ENCODE data around the gene ATP9B.

ATP9B gene

DNA sequence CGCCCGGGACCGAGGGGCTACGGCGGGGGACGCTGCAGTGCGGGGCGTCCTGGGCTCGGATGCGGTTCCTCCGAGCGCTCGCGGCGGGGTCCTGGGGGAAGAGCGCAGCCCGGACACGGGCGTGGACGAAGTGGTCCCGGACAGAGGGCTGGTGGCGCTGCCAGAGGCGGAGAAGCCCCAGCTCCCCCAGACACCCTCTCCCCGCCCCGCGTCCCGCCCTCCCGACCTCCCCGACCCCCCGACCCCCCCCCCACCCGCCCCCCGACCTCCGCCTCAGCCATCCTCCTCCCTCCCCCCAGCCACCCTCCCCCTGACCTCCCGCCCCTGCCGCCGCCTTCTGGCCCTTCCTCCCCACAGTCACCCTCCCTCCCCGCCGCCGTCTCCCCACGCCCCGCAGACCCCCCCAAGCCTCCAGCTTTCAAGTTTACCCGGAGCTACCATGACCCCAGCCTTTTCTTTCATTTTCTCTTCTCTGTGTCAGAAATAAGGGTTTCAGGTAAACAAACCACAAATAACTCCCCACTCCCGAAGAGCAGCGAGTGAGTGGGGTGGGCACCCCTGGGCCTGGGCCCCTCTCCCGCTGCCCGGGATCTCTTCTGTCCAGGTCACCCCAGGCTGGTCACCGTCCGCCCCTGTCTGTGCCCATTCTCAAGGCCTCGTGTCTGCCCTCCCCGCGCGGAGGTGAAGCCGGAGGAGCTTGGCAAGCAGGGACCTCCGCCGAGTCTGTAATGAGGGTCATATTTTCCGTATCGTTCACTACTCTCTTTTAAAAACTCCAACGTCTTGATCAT is 331.6 kb downstream of the ATP9B start:
- no peak for DNase-seq

GRCh38 chr18:79401494-79402208 is 332.5 kb downstream of the ATP9B start:
- no peak for DNase-seq

- DNase-seq, result no peak
Observed at GRCh38 chr18:79402209-79402576, 333.0 kb downstream of the ATP9B start.

DNA sequence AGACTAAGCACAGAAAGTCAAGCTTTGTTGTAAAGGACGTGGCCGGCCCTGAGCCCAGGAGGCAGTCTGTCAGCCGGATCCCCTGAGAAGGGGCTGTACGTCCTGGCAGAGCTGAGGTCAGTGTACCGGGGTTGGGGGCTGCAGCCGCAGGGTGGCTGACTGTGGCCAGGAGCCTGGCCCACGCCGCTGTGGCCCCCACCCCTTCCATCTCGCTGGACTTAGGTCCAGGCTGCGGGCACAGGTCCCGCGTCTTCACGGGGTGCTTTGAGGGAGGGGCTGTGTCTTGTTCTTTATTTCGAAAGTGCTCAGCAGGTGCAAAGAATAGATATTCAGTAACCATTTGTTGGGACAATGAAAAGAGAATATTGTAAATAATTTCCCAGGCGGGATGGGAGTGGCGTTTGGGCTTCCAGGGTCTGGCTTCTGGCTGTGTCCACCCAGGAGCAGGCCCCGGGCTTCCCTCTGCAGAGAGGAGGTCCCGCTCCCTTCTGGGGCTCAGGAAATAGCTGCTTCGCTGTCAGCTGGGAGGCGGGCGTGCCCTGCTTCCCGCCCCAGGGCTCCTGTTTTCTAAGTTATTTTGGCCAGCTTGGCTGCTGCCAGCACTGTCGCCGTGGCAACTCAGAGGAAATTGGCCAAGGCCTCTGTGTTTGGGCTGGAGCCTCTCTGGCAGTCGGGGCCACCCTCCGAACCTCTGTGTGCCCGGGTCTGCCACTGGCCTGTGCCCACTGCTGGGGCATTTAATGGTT is 334.0 kb downstream of the ATP9B start:
- peak; percentile 85 for DNase-seq

DNA sequence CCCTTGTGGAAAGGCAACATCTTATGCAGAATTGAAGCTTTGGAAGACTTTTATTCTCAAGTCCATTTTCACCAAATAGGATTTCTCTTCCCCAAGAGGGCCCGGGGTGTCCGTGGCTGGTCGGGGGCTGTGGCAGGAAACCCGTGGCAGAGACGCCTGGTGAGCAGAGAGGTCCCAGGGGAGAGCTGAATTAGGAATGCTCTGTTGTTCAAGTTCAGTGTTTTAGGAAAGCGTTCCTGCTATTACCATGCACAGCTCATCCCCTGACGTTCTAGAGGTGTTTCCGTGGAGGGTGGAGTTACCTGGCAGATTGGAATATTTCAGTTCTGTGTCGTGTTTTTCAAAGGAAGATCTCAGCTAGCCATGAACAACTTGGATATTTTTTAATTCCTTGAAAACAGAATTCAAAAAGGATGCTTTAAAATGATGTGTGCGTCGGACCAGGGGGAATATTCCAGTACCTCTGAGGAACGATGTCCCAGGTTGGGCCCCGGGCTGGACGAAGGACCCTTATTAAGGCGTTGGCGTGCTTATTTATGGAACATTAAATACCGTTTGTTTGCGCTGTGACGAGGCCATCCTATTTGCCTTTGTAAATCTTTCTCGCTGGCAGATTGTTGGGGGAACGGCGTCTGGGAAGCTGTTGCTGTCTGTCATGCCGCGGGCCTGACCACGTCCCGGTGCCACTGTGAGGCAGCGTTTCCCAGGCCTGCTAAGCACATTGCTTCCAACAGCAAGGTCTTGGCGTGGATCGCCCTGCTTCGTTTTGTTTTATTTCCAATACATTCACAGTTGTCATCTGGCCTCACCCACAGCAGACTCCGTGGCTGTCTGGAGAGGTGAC is 334.8 kb downstream of the ATP9B start:
- no peak for DNase-seq

DNA sequence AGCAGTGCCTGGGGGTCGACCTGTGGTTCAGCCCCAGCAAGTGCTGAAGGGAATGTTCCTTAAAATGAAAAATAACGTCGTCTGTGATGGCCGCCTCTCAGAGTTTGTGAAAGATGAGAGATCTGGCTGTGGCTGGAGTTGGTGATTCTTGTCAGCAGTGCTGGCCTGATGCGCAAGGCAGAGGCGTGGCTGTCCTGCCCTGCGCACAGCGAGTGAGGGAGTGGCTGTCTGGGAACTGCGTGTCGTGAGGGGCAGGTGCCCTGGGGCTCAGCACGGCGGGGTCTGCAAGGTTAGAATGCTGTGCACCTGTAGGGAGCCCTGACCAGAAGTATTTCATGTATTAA is 335.3 kb downstream of the ATP9B start:
- no peak for DNase-seq

DNA sequence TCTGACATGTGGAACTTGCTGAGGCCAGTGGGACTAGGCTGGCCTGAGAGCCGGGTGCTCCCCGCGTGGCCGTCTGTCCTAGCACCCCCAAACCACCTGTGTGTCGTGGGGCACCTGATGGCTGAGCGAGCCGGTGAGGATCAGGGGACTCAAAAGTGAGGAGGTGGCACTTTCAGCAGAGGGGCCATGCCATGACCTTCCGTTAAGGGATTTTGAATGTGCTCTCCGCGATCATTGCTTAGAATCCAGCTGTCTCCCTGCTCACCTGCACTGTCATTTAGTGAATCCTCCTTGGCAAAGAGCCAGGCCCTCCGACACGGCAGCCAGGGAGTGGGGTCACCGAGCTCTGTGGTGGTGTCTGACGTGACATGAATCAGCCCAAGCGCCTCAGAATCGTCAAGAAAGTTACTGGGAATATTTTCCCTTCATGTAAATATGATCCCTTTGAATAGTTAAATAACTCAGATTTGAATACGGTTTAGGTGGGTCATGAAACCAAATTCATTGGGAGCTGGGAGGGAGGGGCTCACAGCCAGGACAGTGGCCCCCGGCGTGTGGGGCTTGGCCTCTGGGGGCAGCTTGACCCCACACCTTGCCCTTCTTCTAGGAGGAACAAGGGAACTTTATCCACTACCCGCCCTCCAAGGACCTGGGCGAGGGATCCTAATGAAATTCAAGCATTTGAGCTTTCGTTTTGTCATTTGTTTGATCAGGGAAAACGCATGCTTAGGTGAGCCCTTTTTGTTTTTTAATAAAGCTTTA is 336.0 kb downstream of the ATP9B start:
- peak; percentile 69 for DNase-seq

DNA sequence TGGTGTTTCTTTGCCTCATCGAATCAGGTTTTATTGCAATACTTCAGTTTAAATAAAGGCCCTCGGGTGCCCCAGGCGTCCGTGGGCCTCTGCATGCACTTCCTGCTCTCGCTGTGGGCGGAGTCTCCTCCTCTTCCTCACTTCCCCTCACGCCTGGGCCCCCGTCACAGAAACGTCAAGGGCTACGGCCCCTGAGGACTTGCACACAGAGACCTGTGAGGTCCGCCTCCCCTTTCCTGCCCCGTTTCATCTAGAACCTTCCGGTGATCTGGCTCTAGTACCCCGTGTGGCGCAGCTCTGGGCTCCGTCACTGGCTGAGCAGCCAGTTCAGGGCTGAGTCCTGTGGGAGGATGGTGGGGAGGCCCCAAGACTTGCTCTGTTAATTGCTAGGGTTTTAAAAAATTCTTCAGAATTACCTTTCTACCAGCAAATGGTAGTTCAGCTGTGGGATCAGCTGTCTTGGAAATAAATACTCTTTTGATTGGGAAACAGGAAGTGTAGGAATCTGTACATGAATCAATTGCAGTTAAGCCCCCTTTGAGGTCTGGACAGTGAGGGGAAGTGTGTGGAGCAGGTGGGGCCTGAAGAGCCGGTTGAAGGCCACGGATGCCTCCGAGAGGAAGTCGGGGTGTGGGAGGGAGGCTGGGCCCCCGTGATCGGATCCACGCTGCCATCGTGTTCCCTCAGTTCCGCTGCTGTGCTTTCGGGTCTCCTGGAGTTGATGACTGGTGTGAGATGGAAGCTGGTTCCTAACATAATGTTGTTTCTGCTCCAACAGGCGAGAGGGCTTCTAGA is 336.8 kb downstream of the ATP9B start:
- DNase-seq, result no peak

DNA sequence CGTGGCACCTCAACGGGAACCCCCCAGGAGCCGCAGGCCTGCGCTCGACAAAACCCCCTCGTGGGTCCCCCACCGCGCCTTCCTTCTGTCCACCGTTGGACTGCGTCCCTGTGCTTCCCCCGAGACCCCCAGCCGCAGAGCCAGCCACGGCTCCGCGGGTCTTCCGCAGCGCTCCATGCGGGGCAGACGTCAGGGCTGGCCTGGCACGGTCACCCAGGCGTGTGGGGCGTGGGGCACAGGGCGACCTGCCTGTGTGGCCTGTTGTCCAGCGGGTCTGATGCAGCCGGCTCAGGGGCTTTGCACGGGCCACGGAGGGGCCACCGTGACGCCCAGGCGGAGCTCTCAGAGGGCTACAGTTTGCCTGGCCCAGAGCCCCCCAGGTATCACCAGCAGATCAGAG is 337.5 kb downstream of the ATP9B start:
- DNase-seq, result no peak

DNA sequence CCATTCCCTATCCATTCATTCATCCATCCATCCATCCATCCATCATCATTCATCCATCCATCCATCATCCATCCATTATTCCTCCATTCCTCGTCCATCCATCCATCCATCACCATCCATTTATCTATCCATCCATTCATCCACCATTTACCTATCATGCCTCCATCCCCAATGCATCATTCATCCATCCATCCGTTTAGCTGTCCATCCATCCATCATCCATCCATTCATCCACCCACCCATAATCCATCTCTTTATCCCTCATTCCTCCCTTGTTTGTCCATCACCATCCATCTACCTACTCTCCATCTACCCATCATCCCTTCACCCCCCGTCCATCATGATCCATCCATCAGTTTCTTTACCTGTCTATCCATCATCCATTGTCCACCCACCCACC is 340.1 kb downstream of the ATP9B start:
- DNase-seq, result no peak

DNA sequence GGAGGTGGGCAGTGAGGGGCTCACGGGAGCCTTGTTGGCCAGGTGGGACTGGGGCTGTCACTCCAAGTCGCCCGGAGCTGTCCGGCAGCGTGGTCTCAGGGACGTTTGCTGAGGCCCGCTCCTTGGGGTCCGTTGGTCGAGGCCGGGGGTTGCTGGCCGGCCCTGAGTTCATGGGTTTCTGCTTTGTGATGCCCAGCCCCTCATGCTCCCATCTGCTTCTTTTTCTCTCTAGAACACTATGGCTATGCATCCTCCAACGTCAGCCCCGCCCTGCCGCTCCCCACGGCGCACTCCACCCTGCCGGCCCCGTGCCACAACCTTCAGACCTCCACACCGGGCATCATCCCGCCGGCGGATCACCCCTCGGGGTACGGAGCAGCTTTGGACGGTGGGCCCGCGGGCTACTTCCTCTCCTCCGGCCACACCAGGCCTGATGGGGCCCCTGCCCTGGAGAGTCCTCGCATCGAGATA is 341.0 kb downstream of the ATP9B start:
- DNase-seq, result no peak

DNA sequence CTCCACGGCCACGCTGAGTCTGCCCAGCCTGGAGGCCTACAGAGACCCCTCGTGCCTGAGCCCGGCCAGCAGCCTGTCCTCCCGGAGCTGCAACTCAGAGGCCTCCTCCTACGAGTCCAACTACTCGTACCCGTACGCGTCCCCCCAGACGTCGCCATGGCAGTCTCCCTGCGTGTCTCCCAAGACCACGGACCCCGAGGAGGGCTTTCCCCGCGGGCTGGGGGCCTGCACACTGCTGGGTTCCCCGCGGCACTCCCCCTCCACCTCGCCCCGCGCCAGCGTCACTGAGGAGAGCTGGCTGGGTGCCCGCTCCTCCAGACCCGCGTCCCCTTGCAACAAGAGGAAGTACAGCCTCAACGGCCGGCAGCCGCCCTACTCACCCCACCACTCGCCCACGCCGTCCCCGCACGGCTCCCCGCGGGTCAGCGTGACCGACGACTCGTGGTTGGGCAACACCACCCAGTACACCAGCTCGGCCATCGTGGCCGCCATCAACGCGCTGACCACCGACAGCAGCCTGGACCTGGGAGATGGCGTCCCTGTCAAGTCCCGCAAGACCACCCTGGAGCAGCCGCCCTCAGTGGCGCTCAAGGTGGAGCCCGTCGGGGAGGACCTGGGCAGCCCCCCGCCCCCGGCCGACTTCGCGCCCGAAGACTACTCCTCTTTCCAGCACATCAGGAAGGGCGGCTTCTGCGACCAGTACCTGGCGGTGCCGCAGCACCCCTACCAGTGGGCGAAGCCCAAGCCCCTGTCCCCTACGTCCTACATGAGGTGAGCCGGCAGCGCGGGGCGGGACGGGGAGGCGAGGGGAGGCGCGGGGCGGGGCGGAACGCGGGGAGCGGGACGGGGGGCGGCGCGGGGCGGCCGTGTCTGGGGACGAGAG is 341.8 kb downstream of the ATP9B start:
- DNase-seq, result no peak

GRCh38 chr18:79411614-79412526 is 342.7 kb downstream of the ATP9B start:
- no peak for DNase-seq

- DNase-seq, result no peak
Observed at GRCh38 chr18:79413025-79413424, 343.8 kb downstream of the ATP9B start.

- no peak for DNase-seq
Observed at GRCh38 chr18:79413426-79413825, 344.2 kb downstream of the ATP9B start.

- DNase-seq, result no peak
Observed at GRCh38 chr18:79413901-79414300, 344.7 kb downstream of the ATP9B start.

DNA sequence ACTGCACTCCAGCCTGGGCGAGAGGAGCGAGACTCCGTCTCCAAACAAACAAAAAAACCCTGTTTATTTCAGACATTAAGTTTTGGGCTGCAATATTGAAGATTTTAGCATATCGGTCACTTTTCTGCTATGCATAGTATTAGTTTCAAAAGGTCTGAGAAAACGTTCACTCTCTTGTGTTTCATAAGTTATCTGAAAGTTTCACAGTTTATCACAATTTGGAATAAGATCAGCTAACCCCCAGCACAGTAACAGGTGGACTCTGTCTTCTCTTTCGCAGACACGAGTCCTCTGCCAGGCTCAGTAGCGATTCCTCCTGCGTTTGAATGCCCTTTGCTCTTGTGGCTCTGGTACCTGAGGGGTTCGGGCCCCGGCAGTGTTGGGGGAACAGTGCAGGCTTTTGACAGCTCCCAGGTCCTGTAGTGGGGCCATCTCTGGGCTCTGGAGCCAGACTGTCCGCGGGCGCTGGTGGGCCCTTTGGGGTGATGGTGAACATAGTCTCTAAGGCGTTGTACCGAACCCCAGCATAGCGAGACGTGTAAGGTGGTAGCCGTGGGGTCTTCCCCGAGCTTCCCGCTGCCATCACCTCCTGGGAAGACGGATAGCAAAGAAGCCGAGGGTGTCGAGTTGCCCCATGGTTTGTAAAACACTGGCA is 347.0 kb downstream of the ATP9B start:
- no peak for DNase-seq

DNA sequence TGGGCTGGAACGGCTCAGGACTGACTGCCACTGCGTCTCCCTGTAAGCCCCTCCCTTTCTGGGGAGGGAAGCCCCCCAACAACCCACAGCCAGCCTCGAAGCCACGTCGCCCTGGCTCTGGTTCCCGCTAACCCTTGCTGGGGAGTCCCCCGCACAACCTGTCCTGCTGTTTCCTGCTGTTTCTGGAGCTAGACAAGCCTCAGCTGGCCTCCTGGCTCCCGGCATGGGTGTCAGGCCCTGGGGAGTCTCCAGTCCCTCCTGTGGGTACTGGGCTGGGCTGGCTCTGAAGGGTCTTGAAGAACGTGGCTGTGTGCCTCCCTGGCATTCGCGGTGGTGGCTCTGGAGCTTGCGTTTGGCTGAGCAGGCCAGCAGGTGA is 347.5 kb downstream of the ATP9B start:
- DNase-seq, result no peak

DNA sequence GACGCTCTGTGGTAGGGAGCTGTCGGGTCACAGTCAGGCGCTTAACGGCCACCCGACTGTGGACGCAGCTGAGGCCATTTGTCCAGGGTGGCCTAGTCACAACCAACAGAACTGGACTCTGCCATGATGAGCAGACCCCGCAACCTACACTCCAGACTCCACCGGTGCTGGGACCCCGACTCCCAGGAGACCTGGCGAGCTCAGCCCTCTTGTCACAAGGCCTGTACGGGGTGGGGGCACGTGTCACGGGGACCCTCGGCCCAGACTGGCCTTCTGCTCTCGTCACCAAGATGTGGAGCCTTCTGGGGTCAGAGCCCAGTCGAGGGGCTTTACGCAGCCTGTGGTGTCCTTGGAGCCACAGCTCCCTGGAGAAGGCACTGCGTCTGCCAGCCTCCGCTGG is 349.0 kb downstream of the ATP9B start:
- no peak for DNase-seq

Data from COR-L47 (cell line).